GM21390 (cell line): ENCODE data around the gene PGD.
A peak's percentile ranks its signal among the peaks of the same experiment; 100 is the strongest.
"Not testable (repeated sequence)": the region's sequence is repeated elsewhere in the genome, so short reads cannot be mapped to it uniquely, and the experiment has no call there.

Source experiments
- ATAC-seq: cut with Tn5 transposase; IDR thresholded peaks from one replicate; pipeline ENCODE4 v1.9.1; 2021; ENCODE audit not compliant: unreplicated experiment

PGD gene

DNA sequence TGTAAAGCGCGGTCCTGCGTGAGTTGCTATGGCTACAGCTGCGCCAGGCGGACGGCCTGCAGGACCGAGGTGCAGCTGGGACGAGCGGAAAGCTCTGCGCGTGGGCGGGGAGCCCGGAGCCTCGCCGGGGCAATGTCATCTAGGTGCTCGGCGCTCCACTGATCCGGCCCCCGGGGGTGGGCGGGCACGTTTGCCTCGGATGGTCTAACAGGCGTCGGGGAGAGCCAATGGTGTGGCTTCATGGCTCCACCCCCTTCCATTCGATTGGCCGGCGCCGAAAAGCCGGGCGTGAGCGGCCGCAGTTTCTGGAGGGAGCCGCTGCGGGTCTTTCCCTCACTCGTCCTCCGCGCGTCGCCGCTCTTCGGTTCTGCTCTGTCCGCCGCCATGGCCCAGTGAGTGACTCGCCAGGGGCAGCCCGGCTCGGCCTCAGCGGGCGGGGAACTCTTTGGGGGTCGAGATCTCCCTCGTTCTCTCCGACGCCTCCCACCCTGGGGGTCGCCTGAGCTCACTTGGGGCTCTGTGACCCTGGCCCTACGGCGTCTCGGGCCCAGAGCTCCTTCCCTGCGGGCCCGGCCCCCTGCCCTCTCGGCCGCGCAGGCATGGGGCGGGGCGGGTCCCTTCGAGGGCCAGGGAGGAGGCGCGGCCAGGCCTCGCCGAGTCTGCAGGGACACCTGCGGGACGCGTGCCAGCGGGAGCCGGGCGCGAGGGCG is at the start of gene PGD:
TSS of gene PGD (plus strand) at position 331 of the 710 bp plus-strand sequence. CDS start at position 385, 54 bp downstream.
- peak; percentile 91 for ATAC-seq

DNA sequence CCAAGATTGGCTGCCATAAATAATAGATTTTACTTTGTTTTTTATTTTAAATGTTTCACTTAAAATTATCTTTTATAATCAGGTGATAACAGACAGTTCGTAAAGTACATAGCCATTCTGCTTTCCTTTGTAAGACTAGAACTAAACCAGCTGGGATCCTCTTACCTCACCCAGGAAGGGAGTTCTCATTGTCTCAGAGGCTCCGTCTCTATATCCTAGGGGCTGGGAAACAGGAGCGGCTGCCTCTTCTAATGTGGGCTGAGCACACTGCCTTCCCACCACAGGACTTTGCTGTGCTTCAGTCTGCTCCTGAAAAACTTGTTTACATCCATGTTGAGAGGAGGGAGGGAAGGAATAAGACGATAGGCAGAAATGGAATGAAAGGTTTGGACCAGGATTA is 45.6 kb upstream of the PGD start:
- ATAC-seq: no peak

DNA sequence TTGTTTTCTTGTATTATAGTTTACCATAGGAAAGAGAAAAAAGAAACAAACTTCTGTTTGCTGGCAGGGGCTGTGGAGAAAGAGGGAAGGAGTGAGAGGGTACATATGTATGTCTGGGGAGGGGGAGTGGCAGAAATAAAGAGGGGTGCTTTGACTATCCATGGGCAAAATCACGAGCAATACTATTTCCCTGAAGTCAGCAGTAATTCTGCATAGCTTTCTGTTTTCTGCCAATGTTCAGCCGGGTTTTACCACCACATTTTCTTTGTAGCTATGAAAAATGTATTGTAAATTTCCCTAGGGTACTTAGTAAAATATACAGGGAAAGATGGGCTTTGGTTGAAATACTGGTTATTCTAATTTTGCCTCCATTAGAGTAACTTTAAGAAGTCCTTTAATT is 45.2 kb upstream of the PGD start:
- ATAC-seq: no peak

DNA sequence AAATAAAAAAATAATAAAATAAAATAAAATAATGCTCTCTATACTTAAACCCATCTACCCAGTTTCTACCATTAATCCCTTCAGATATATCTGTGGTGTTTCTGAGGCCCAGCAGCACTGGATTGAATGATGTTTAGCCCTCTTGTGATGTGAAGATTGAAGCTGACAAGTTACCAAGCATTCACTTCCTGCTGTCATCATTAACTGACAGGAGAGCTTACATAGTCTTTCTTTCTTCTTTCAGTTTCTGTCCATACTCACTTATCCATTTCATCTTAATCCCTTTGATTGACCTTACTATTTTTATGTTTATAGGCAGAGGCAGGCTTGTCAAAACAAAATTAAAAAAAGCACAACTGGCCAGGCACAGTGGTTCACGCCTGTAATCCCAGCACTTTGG is 38.8 kb upstream of the PGD start:
- ATAC-seq: no peak

DNA sequence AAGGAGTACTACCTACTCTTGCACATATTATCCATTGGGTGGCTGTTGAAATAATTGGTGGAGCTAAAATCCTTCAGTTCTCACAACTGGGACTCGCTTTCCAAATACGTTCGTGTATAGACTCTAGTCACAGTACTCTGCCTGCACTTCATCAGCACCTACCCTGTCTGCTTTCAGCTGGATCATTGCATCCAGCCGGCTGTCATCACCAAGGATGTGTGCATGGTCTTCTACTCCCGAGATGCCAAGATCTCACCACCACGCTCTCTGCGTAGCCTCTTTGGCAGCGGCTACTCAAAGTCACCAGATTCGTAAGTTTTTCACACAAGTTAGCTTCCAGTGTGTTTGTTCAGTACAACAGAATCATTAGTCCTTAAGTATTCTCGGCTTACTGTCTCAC is 37.3 kb upstream of the PGD start:
- no peak for ATAC-seq

DNA sequence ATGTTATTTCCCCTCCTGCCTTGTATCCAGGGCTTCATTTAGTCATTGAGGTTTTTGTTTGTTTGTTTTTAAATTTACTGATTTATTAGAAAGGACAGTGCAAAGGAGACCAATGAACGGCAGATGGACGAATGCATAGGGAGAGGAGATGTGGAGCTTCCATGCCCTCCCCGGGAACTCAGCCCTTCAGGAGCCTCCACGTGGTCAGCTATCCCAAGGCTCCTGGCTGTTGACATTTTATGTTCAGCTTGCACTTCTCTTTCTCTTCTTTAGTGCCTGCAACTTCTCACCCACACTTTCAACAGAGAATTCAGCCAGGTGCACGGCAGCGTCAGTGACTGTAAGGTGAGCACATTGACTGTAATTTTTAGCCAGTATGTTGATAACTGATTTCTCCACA is 30.7 kb upstream of the PGD start:
- no peak for ATAC-seq

DNA sequence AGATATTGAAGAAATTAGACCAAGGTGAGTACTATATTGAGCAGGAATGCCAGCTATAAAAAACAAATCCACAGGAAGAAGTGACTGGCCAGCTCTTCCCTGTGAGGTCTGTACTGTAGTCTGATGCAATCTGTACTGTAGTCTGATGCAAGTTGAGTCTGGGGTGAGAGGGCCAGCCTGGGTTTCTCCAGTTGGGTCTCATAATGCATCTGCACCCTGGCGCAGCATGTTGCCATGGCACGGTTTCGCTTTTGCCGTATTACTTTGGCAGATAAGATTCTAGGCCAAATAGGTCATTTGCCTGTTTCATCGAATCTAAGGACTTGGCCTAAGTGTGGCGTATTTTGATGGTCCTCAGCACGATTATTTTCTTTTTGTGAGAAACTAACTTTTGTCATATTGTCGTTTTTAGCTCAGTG is 24.4 kb upstream of the PGD start:
- no peak for ATAC-seq

DNA sequence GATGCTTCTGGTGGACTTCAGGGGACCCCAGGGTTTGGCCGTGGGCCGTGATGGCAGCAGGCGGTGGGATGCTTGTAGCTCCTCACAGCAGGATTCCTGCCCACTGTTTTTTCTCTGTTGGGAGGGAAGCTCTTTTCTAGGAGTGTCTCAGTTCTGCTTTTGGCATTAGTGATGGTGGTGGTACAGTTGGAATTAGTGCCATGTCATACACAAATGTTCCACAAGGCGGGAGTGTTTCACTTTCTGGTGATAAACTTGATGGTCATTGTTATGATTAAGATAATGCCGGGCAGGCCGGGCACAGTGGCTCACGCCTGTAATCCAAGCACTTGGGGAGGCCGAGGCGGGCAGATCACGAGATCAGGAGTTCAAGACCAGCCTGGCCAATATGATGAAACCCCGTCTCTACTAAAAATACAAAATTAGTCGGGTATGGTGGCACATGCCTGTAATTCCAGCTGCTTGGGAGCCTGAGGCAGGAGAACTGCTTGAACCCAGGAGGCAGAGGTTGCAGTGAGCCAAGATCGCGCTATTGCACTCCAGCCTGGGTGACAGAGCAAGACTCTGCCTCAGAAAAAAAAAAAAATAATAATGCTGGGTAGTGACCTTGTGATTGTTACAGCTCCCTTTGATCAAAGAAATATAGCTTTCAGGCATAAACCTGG is 21.4 kb upstream of the PGD start:
- not testable (repeated sequence) for ATAC-seq

DNA sequence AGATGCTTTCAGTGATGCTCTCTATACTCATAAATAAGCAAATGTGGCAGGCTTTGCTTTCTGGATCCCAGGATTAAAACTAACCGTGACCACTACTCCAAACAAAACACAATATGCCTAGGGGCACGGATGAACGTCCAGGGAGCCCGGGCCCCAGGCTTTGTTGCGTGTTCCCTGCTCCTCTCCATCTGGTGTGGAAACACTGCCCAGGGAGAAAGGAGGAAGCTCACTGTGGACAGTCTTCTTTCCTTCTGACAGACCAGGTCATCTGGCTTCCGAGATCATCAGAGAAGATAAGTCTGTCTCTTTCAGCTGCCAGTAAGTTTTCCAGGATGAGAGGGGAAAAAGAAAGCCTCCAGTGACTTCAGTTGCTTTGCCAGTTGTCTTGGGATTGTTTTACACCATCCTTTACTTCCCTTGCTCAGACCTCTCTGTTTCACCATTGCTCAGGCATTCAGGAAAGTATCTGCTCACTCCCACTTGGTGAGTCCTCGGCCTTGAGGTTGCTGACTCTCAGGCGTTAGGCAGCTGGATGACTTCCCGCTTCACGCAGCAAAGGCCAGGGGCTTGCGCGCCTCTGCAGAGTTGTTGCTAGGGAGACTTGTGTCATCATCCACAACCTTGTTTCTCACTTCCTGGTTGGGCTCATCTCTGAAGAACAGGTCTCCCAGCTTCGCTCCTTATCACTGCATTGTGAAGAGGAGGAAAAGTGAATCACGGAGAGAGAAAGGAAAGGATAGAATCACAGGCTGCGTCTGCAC is 20.6 kb upstream of the PGD start:
- ATAC-seq: no peak

DNA sequence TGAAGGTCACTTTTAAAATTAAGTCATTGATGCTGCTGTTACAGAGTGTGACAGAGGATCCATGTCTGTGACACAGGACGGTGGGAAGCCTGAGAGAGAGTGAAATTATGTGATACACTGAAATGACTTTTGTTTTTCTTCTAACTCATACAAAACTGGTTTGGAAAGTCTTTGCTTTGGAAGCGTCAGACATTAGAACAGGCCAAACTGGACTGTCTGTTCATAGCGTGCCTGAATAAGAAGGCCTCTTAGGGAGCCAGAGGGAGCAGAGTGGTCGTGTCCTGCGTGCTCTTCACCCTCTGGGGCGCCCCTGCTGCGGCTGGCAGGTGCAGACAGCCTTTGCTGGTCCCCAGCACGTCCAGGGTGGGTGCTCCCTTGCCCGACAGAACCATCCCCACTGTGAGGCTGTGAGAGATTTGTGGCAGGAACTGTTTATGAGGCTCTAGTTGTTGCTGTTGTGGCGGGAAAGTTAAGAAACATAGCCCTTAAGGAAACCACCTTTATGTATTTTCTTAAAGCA is 19.7 kb upstream of the PGD start:
- ATAC-seq: no peak

DNA sequence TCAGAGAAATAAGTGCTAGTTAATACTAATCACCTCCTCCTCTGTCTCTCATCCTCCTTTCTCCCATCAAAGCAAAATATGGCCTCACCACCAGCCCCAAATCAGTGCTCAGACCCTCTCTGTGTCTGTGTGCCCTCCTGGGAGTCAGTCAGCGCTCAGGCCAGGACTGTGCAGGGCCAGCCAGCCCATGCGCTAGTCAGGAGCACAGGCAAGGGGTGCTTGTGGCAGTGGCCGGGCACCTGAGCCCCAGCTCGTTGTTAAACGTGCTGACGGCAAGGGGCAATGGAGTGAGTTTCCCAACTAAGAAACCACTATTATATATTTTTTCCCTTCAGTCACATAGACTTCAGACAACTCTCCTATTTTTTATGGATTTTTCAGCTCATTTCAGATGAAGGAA is 19.2 kb upstream of the PGD start:
- ATAC-seq: no peak

DNA sequence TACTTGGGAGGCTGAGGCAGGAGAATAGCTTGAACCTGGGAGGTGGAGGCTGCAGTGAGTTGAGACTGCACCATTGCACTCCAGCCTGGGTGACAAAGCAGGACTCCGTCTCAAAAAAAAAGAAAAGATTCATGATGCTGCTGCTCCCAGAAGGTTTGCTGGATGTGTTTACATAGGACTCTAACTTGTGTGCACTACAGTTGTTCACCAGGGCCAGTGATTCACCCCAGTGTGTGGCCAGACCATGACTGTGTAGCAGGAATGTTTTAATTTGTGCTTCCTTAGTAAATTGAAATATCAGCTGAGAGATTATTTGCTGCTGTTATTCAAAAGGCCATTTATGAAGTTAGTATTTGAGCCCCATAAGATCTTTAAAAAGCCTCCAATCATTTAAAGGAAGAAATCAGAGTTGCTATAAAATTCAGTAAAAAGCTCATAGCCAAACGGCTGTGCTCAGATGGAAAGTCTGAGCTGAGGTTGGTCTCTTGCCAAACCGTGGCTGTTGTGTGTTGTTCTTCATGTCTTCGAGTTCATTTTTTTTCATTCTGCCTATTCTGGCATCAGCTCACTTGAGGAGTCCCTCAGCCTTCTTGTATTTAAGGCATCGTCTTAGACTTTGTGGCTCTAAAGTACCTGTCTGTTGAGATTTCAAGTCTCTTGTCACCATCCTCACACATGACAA is 18.1 kb upstream of the PGD start:
- ATAC-seq: no peak

DNA sequence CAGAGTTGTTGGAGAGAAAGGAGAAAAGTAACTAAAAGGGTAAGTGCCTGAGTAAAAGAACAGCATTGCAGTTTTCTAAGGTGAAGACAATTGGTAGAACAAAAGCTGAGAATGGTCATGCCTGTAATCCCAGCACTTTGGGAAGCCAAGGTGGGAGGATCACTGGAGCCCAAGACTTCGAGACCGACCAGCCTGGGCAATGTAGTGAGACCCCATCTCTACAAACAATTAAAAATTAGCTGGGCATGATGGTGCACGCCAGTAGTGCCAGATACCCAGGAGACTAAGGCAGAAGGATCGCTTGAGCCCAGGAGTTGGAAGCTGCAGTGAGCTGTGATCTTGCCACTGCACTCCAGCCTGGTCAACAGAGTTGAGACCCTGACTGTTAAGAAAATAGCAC is 15.2 kb upstream of the PGD start:
- no peak for ATAC-seq

DNA sequence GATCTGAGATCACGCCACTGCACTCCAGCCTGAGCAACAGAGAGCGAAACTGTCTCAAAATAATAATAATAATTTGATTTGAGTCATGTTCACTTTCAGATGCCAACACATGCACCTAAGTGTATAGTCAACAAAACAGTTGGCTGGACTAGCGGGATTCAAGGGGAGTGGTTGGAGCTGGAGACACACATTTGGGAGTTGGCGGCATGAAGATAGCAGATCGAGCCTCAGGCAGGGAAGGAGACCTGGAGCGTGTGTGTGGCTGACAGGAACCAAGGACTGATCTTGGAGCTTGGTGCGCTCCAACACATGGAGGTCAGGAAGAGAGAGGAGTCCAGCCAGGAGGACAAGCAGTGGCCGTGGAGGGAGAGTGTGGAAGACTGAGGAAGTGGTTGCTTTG is 14.6 kb upstream of the PGD start:
- ATAC-seq: no peak

DNA sequence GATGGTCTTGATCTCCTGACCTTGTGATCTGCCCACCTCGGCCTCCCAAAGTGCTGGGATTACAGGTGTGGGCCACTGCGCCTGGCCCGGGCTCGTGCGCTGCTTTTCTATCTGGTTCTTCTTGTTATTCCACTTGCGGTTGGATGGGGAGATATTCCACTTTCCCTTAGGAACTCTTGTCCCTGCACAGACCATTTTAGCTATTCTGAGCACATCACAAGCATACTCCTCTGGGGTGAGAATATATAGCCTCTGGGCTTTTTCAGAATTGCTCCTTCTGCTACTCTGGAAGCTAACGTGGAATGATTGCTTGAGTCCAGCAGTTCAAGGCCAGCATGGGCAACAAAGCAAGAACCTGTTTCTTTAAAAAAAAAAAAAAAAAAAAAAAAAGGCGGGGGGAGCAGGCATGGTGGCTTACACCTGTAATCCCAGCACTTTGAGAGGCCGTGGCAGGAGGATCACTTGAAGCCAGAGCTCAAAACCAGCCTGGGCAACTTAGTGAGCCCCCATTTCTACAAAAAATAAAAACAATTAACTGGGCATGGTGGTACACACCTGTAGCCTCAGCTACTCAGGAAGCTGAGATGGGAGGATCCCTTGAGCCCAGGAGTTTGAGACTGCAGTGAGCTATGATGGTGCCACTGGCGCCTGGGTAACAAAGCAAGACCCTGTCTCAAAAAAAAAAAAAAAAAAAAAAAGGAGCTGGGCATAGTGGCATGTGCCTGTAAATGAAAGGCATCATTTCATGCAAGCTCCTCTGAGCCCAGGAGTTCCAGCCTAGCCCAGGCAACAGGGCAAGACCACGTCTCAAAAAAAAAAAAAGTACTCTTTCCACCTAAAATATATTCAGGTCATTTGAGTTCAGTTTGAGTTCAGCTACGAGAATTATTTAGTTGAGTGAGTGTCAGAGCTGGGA is 11.8 kb upstream of the PGD start:
- ATAC-seq: no peak

DNA sequence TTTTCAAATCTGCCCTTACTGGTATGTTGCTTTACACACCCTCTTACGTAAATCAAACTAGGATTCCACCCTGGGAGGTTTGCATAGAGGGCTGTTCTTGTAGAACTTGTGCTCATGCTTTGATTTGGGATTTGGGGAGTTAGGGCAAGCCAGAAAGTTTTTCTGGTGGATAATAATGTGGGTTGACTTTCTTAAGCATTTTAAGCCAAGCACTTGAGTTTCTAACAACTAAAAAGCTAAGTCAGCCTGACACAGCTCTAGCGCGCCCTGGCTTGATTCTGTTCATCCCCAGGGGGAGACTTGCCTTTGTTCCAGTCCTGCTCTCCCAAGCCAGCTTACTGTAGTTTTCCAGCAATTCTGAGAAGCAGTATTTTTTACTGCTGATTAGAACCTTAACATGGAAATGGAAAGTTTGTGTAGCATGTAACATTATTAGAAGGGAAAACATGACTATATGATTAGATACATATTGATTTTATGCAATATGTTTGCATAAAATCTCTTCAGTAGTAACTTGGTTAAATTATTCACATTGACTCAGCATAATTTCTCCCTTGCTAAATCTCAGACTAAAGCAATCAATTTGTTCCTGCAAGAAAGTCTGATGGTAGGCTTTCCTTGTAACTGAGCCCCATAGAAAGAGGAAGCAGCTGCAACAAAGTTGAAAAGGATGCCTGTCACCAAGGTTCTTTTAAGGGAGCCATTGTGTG is 11.0 kb upstream of the PGD start:
- ATAC-seq: no peak

DNA sequence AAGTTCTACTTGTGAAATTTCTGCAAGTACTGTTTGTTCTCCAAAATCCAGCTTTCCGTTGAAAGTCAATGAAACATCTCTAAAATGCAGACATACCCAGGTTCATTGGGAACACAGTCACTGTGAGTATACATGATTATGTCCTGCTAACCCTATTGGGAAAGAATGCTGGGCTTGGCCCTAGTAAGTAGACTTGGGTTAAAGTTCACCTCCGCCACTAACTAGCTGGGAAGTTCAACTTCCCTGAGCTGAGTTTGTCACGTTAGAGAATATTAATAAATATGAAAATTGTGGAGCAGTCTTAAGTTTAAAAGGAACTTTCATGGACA is 10.5 kb upstream of the PGD start:
- no peak for ATAC-seq

DNA sequence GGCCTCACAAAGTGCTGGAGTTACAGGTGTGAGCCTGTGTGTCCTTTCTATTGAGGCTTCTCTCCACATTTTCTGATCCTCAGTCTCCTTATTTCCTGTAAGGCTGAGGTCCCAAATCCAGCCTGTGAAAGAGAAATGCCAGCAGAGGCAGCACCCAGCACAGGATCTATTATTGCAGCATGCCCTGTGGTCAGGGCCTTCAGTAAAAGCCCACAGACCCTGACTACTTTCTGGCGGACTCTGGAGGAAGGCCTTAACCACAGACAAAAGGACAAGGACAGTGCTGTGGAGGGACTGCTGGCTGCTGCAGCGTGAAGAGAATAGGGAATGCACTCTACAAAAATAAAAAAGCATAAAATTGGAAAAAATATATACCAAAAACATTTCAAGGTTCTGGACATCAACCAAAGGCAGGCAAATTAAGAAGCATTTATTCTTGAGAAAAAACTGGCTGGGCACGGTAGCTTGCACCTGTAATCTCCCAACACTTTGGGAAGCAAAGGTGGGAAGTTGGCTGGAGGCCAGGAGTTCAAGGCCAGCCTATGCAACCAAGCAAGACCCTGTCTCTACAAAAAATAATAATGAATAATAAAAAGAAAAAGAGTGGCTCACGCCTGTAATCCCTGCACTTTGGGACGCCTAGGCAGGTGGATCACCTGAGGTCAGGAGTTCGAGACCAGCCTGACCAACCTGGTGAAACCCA is 9.4 kb upstream of the PGD start:
- no peak for ATAC-seq

DNA sequence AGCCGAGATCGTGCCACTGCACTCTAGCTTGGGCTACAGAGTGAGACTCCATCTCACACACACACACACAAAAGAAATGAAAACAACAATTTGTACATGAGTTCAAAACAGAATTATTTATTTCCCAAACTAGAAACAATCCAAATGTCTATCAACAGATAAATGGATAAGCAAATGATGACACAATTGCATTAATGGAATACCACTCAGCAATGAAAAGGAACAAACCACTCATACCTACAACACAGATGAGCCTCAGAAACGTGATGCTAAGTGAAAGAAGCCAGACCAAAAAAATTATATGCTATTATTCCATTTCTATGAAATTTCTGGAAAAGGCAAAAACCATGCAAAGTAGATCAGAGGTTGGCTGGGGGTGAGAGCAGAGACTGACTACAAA is 2.0 kb upstream of the PGD start:
- no peak for ATAC-seq
